GM18517 (cell line): ENCODE measurements around the gene RCC1.
"Not testable (repeated sequence)": the region's sequence is repeated elsewhere in the genome, so short reads cannot be mapped to it uniquely, and the experiment has no call there.

Source experiments
- ATAC-seq: cut with Tn5 transposase; IDR thresholded peaks from one replicate; pipeline ENCODE4 v1.9.1; 2021; ENCODE audit warnings: mild to moderate bottlenecking, moderate library complexity; ENCODE audit not compliant: unreplicated experiment

Gene RCC1

GRCh38 chr1:28510273-28510969 is 4.6 kb downstream of the RCC1 start:
- no peak for ATAC-seq

- ATAC-seq = no peak
These were observed 5.2 kb downstream of the RCC1 start for GRCh38 chr1:28510970-28511440.

GRCh38 chr1:28512058-28512611 is 6.3 kb downstream of the RCC1 start:
- no peak for ATAC-seq

GRCh38 chr1:28514445-28514933 is 8.6 kb downstream of the RCC1 start:
- ATAC-seq = not testable (repeated sequence)

- no peak for ATAC-seq
These were observed 10.7 kb downstream of the RCC1 start for GRCh38 chr1:28516518-28516956.

- no peak for ATAC-seq
These were observed 11.8 kb downstream of the RCC1 start for GRCh38 chr1:28517649-28517999.

GRCh38 chr1:28518000-28518744 is 12.3 kb downstream of the RCC1 start:
- peak; percentile 69 for ATAC-seq

GRCh38 chr1:28518745-28519341 is 13.0 kb downstream of the RCC1 start:
- ATAC-seq = no peak

GRCh38 chr1:28519946-28520725 is 14.3 kb downstream of the RCC1 start:
- ATAC-seq = no peak

- ATAC-seq = not testable (repeated sequence)
These were observed 15.0 kb downstream of the RCC1 start for GRCh38 chr1:28520796-28521195.

- no peak for ATAC-seq
These were observed 15.8 kb downstream of the RCC1 start for GRCh38 chr1:28521502-28522164.

GRCh38 chr1:28522537-28522936 is 16.7 kb downstream of the RCC1 start:
- ATAC-seq = not testable (repeated sequence)

- not testable (repeated sequence) for ATAC-seq
These were observed 19.3 kb downstream of the RCC1 start for GRCh38 chr1:28525002-28525642.

GRCh38 chr1:28526886-28527285 is 21.0 kb downstream of the RCC1 start:
- ATAC-seq = no peak

- ATAC-seq = no peak
These were observed 24.6 kb downstream of the RCC1 start for GRCh38 chr1:28530456-28530855.

GRCh38 chr1:28534671-28535070 is 28.8 kb downstream of the RCC1 start:
- no peak for ATAC-seq

GRCh38 chr1:28535180-28535579 is 29.3 kb downstream of the RCC1 start:
- ATAC-seq = no peak

- no peak for ATAC-seq
These were observed 31.8 kb downstream of the RCC1 start for GRCh38 chr1:28537457-28538199.

- ATAC-seq = no peak
These were observed 32.4 kb downstream of the RCC1 start for GRCh38 chr1:28538286-28538685.
